SK-N-SH (cell line): Measurements from ENCODE around the gene PRRG3. TPM values are rescaled to one million over a fixed set of nuclear protein-coding genes. Genes with fewer than 3 reads are reported as not detected.

Source experiments
- CTCF ChIA-PET: fragments of 300-600, 350-600 bp; formaldehyde crosslinking; extraction: SDS; loops from one replicate; lab custom pipeline; 2021; lab: Yijun Ruan, JAX
- POLR2A ChIA-PET: fragments of 350-600 bp; sonication (Branson Sonifier 250); formaldehyde crosslinking; extraction: SDS; loops from one replicate; lab custom pipeline; 2020; ENCODE audit warnings: antibody characterized with exemption, inconsistent platforms; lab: Yijun Ruan, JAX
- DNase-seq: peaks from one replicate; pipeline ENCODE4 v3.0.0; 2012
- H2AFZ ChIP-seq: fragments of 200-600 bp; sonication (generic); 2 replicates; pipeline ENCODE4 v1.8.1; 2016; ENCODE audit warnings: antibody characterized with exemption, mild to moderate bottlenecking, low read depth
- H3F3A ChIP-seq: fragments of 200-600 bp; sonication (generic); replicated peaks from 2 replicates; pipeline ENCODE3; 2016; ENCODE audit warnings: antibody characterized with exemption, mild to moderate bottlenecking; ENCODE audit not compliant: insufficient read depth
- H3K27ac ChIP-seq, 2 experiments: fragments of 200-500 bp in 1 of 2; fragments of 200-600 bp in 1 of 2; sonication (Bioruptor generic) in 1 of 2; sonication (generic), shearing (Covaris generic) in 1 of 2; 2 replicates each; pipeline versions ENCODE4 v1.5.1 to v1.6.1; 2014 to 2016; ENCODE audit warnings: low read depth in 2 of 2, inconsistent platforms in 1 of 2, low read length in 1 of 2, mild to moderate bottlenecking in 1 of 2, mixed read lengths in 1 of 2
- H3K27me3 ChIP-seq: fragments of 200-600 bp; sonication (generic), shearing (Covaris generic); 2 replicates; pipeline ENCODE4 v1.6.1; 2016; ENCODE audit warnings: mixed run types; ENCODE audit not compliant: insufficient read depth
- H3K36me3 ChIP-seq, 2 experiments: fragments of 200-500 bp in 1 of 2; fragments of 200-600 bp in 1 of 2; sonication (Bioruptor generic) in 1 of 2; sonication (generic) in 1 of 2; replicated peaks in 1 of 2; 2 replicates each; pipeline versions ENCODE3 to v1.5.1; 2014 to 2016; ENCODE audit warnings: low read length in 1 of 2, mild to moderate bottlenecking in 1 of 2; ENCODE audit not compliant: insufficient read depth in 2 of 2, control insufficient read depth in 1 of 2
- H3K4me1 ChIP-seq, 2 experiments: fragments of 200-500 bp in 1 of 2; fragments of 200-600 bp in 1 of 2; sonication (Bioruptor generic) in 1 of 2; sonication (generic), shearing (Covaris generic) in 1 of 2; 2 replicates each; pipeline versions ENCODE4 v1.5.1 to v1.6.1; 2014 to 2016; ENCODE audit warnings: low read depth in 1 of 2, low read length in 1 of 2, mixed run types in 1 of 2; ENCODE audit not compliant: insufficient read depth in 2 of 2, control insufficient read depth in 1 of 2
- H3K4me2 ChIP-seq: fragments of 200-600 bp; sonication (generic), shearing (Covaris generic); 2 replicates; pipeline ENCODE4 v1.6.1; 2017; ENCODE audit warnings: mixed run types
- H3K4me3 ChIP-seq, 2 experiments: fragments of 200-500 bp in 1 of 2; fragments of 200-600 bp in 1 of 2; sonication (Bioruptor generic) in 1 of 2; sonication (generic), shearing (Covaris generic) in 1 of 2; 2 replicates each; pipeline versions ENCODE4 v1.5.1 to v1.8.1; 2014 to 2016; ENCODE audit warnings: low read depth in 2 of 2, inconsistent platforms in 1 of 2, low read length in 1 of 2, mild to moderate bottlenecking in 1 of 2, mixed read lengths in 1 of 2, moderate library complexity in 1 of 2
- H3K79me2 ChIP-seq: fragments of 200-600 bp; sonication (generic); 2 replicates; pipeline ENCODE4 v1.8.1; 2017; ENCODE audit warnings: mild to moderate bottlenecking; ENCODE audit not compliant: insufficient read depth
- H3K9ac ChIP-seq: fragments of 200-600 bp; sonication (generic); 2 replicates; pipeline ENCODE4 v1.6.1; 2017; ENCODE audit warnings: mixed run types
- H3K9me2 ChIP-seq: fragments of 200-600 bp; sonication (generic); 2 replicates; pipeline ENCODE4 v1.6.1; 2017; ENCODE audit warnings: mixed run types
- H3K9me3 ChIP-seq: fragments of 200-600 bp; sonication (generic); 2 replicates; pipeline ENCODE4 v1.6.1; 2017; ENCODE audit warnings: mixed run types, mild to moderate bottlenecking, moderate library complexity
- H4K20me1 ChIP-seq: fragments of 200-600 bp; sonication (generic); 2 replicates; pipeline ENCODE4 v1.6.1; 2017; ENCODE audit warnings: mild to moderate bottlenecking, mixed run types; ENCODE audit not compliant: insufficient read depth
- CHD2 ChIP-seq: fragments of 150-350 bp; IDR thresholded peaks from 2 replicates; pipeline ENCODE4 v1.6.1; 2018; ENCODE audit warnings: low read length; ENCODE audit not compliant: partially characterized antibody
- EP300 ChIP-seq, 2 experiments: IDR thresholded peaks; 2 replicates each; pipeline versions ENCODE4 v1.4.0 to v1.6.1; 2012; ENCODE audit warnings: borderline replicate concordance in 1 of 2, low read depth in 1 of 2, low read length in 1 of 2
- EZH2phosphoT487 ChIP-seq: fragments of 200-600 bp; sonication (generic); IDR thresholded peaks from 2 replicates; pipeline ENCODE4 v1.6.1; 2017; ENCODE audit warnings: low read depth, mixed run types, mild to moderate bottlenecking, antibody characterized with exemption, moderate library complexity, borderline replicate concordance
- FOSL2 ChIP-seq: IDR thresholded peaks from 2 replicates; pipeline ENCODE4 v1.4.0; 2012; ENCODE audit warnings: low read depth, mild to moderate bottlenecking, moderate library complexity, borderline replicate concordance
- FOXJ3 ChIP-seq: sonication (generic); formaldehyde crosslinking; IDR thresholded peaks from 2 replicates; pipeline ENCODE4 v1.5.1; 2020; ENCODE audit warnings: mild to moderate bottlenecking, missing genetic modification reagents
- FOXM1 ChIP-seq: IDR thresholded peaks from 2 replicates; pipeline ENCODE4 v1.4.0; 2012; ENCODE audit warnings: low read depth, mild to moderate bottlenecking
- GATA2 ChIP-seq: sonication (generic); formaldehyde crosslinking; IDR thresholded peaks from 2 replicates; pipeline ENCODE4 v1.5.0; 2020; ENCODE audit warnings: mild to moderate bottlenecking, missing genetic modification reagents
- MXI1 ChIP-seq: IDR thresholded peaks from 2 replicates; pipeline ENCODE4 v1.6.1; 2012; ENCODE audit warnings: mild to moderate bottlenecking, low read depth, low read length, improper control_type of control experiment
- NFIC ChIP-seq: IDR thresholded peaks from 2 replicates; pipeline ENCODE4 v1.4.0; 2012; ENCODE audit warnings: borderline replicate concordance
- NRF1 ChIP-seq: IDR thresholded peaks from 2 replicates; pipeline ENCODE4 v1.6.1; 2012; ENCODE audit warnings: low read depth, mild to moderate bottlenecking, low read length
- RFX5 ChIP-seq: IDR thresholded peaks from 2 replicates; pipeline ENCODE4 v1.6.1; 2012; ENCODE audit warnings: mild to moderate bottlenecking, improper control_type of control experiment, low read length
- RXRA ChIP-seq: IDR thresholded peaks from 2 replicates; pipeline ENCODE4 v1.4.0; 2012; ENCODE audit warnings: low read depth, mild to moderate bottlenecking, borderline replicate concordance
- TCF12 ChIP-seq: IDR thresholded peaks from 2 replicates; pipeline ENCODE4 v1.4.0; 2012
- YY1 ChIP-seq: IDR thresholded peaks from 2 replicates; pipeline ENCODE4 v1.4.0; 2012; ENCODE audit warnings: low read depth, mild to moderate bottlenecking
- WGBS: methylation state at CpG from one replicate; pipeline ENCODE4 v1.1.6; 2017; ENCODE audit warnings: low lambda C conversion rate; 5-methylcytosine and 5-hydroxymethylcytosine counted together
- polyA plus RNA-seq, 3 experiments: library from polyadenylated mRNA; depleted of rRNA; stranded (reverse); fragments of >200 nt; gene quantifications; 2 replicates each; pipeline ENCODE4 v1.2.3, GENCODE V29; 2012
- TF ChIP-seq, protein P1 (sequence below): IDR thresholded peaks from 2 replicates; pipeline ENCODE4; 2012
- TF ChIP-seq, protein P2 (sequence below): IDR thresholded peaks from 2 replicates; pipeline ENCODE4 v1.4.0; 2012; ENCODE audit warnings: low read depth

The PRRG3 gene
- polyA plus RNA-seq, 1 of the 3 experiments (the other 2 are of a cell fraction) = not detected

DNA sequence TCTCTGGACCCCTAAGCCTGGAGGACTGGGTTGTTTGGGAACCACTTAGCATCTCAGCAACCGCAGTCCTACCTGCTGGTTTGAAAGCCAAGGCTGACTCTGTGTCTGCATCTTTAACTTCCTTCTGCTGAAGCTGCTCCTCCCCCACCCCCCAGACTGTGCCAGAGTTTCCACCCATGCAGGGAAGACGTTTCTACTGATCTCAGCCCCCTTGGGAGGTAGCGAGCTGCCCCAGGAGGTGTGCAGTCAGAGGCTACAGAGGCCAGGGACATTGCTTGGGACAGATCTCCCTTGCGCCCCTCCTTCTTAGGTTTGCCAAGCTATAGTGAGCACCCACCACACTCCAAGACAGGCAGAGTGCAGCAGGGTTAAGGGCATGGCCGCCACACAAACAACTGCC lies 15.9 kb downstream of the PRRG3 start:
- ChIA-PET CTCF (no interaction called here), POLR2A (no interaction called here)
- no peak for DNase-seq
- H3K4me1 ChIP-seq = no peaks in the 10 kb centered on the region
- no peak overlapping the region for H3K4me2 ChIP-seq
- 0% methylated on average over 3 of the region's 5 CpGs for WGBS
- H3F3A ChIP-seq = no peaks in the 10 kb centered on the region
- H3K27me3 ChIP-seq = 0 out of 2 replicates have a peak, but pooled peaks cover 5% of the 10 kb centered on the region
- H3K9me3 ChIP-seq = no peaks in the 10 kb centered on the region
- H3K79me2 ChIP-seq = no peaks in the 10 kb centered on the region
- H3K9ac ChIP-seq = no peak overlapping the region
- no peak overlapping the region for H2AFZ ChIP-seq
- no peaks in the 10 kb centered on the region for H3K9me2 ChIP-seq
- no peaks in the 10 kb centered on the region for H3K36me3 ChIP-seq
- H4K20me1 ChIP-seq = no peaks in the 10 kb centered on the region
- no peak overlapping the region for H3K27ac ChIP-seq
- no peak for TF ChIP-seq RFX5
- TF ChIP-seq GATA2 = no peak
- no peak for TF ChIP-seq RXRA
- TF ChIP-seq EZH2phosphoT487 = no peak
- TF ChIP-seq MXI1 = no peak
- no peak for TF ChIP-seq NRF1
- TF ChIP-seq, protein P1, sequence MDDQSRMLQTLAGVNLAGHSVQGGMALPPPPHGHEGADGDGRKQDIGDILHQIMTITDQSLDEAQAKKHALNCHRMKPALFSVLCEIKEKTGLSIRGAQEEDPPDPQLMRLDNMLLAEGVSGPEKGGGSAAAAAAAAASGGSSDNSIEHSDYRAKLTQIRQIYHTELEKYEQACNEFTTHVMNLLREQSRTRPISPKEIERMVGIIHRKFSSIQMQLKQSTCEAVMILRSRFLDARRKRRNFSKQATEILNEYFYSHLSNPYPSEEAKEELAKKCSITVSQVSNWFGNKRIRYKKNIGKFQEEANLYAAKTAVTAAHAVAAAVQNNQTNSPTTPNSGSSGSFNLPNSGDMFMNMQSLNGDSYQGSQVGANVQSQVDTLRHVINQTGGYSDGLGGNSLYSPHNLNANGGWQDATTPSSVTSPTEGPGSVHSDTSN = no peak
- H3K4me3 ChIP-seq = no peak overlapping the region

DNA sequence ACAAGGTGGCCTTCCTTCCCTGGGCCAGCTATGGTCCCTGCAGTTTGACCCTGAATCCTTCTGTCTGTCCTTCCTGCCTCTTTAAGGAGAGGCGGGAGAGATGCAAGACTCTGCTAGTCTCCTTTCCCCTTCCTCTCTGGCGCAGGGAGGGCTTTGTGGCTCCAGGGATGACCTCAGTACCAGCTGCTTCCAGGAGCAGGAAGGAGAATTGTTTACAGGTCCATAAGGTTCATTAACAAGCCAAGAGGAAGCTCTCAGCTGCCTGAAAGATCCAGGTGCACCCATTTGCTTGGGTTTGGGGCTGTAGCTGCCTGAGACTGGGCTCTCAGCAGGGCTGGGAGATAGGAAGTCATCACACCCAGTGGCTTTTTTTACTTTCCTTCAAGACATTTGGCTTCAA lies 16.5 kb downstream of the PRRG3 start:
- POLR2A ChIA-PET = no interaction called here
- H3K79me2 ChIP-seq = no peaks in the 10 kb centered on the region
- no peak overlapping the region for H3K27ac ChIP-seq
- H3K9ac ChIP-seq = no peak overlapping the region
- H3K4me2 ChIP-seq = no peak overlapping the region
- H3K27me3 ChIP-seq = 0 out of 2 replicates have a peak, but pooled peaks cover 6% of the 10 kb centered on the region
- DNase-seq = no peak
- no peaks in the 10 kb centered on the region for H3F3A ChIP-seq
- H3K36me3 ChIP-seq = no peaks in the 10 kb centered on the region
- no peak for TF ChIP-seq FOXM1
- TF ChIP-seq FOSL2 = no peak
- TF ChIP-seq, protein P2, sequence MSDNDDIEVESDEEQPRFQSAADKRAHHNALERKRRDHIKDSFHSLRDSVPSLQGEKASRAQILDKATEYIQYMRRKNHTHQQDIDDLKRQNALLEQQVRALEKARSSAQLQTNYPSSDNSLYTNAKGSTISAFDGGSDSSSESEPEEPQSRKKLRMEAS = no peak
- TF ChIP-seq YY1 = no peak
- no peak for TF ChIP-seq FOXJ3 (CRISPR knock-in tag)
- TF ChIP-seq EP300 (IDR thresholded peaks at IDR 0.05; ENCODE audit: borderline replicate concordance in 1 of 2, low read depth in 1 of 2, low read length in 1 of 2) = no peak
- TF ChIP-seq CHD2 = no peak
- TF ChIP-seq NFIC = no peak
- TF ChIP-seq TCF12 = no peak
- TF ChIP-seq, all 33 proteins: peak for 0
- Histone ChIP-seq H3K4me3 (no peak overlapping the region), H3K9me2 (no peaks in the 10 kb centered on the region), H2AFZ (no peak overlapping the region), H3K4me1 (no peaks in the 10 kb centered on the region), H4K20me1 (no peaks in the 10 kb centered on the region), H3K9me3 (no peaks in the 10 kb centered on the region)
- CTCF ChIA-PET = interaction anchor here (2.9 kb wide), 1 partner anchor 11 kb away, joined by 15 read pairs; no protein-coding TSS in a partner anchor
- 0% methylated on average over 2 of the region's 2 CpGs for WGBS
